Hematopoietic multipotent progenitor cell treated with erythropoietin and hydrocortisone succinate and interleukin-3 and kit ligand, for 8 days (in vitro differentiated cells): ENCODE results near the gene NKD2.
A peak's percentile ranks its signal among the peaks of the same experiment; 100 is the strongest.

Experiments used
- DNase-seq: peaks from one replicate; pipeline ENCODE4 v3.0.0-alpha.2; 2015

The NKD2 gene

GRCh38 chr5:1047332-1047965, 38.8 kb downstream of the NKD2 start:
- DNase-seq: no peak

- no peak for DNase-seq
Observed at GRCh38 chr5:1048162-1048721, 39.6 kb downstream of the NKD2 start.

- DNase-seq: no peak
Observed at GRCh38 chr5:1048861-1049838, 40.5 kb downstream of the NKD2 start.

GRCh38 chr5:1050423-1051365, 42.1 kb downstream of the NKD2 start:
- DNase-seq: no peak

GRCh38 chr5:1051366-1051720, 42.7 kb downstream of the NKD2 start:
- DNase-seq: no peak

DNA sequence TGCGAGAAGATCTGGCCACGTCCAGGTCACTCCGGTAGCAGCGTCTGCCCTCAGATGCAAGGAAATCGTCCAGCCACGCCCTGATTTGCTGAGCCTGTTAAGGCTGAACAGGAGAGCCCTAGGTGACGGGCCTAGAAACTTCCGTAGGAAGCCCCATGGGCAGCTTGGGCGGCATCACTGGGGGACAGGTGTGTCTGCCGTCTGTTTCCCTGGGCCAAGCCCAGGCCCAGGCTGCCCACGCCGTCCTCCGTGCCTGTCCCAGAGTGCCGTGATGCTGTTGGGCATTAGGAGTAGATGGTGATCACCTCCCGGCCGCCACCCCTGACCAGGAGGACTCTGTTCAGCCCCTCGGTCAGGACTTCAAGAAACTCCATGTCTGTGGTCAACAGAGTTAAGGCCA, 43.5 kb downstream of the NKD2 start:
- DNase-seq: no peak

GRCh38 chr5:1052641-1053390, 44.2 kb downstream of the NKD2 start:
- peak; percentile 9 for DNase-seq

DNA sequence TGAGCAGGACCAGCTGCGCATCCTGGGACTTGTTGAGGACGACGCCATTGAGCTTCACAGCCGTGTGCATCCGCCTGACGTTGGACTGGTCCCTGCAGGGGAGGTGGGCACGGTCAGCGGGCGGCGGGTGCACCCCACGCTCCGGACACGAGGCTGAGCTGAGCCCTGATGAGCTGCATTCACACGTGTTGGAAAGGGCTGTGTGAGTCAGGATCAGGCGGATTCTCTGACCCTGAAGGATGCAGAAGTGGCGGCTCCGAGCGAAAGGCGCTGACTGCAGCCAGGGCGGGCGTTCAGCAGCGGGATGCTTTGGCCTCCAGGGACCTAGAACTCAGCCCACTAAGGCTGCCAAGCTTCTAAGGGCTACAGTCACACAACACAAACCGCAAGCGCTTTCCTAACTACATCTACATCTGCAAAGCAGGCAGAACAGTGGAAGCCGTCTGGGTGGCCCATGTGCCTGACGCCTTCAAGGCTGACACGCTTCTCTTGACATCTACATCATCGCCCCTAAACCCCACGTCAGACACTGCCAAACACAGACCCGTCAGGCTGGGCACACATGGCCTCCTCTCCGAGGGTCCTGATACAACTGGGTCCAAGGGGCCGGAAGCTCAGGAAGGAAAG, 44.9 kb downstream of the NKD2 start:
- DNase-seq: no peak

GRCh38 chr5:1054018-1054798, 45.6 kb downstream of the NKD2 start:
- no peak for DNase-seq

DNA sequence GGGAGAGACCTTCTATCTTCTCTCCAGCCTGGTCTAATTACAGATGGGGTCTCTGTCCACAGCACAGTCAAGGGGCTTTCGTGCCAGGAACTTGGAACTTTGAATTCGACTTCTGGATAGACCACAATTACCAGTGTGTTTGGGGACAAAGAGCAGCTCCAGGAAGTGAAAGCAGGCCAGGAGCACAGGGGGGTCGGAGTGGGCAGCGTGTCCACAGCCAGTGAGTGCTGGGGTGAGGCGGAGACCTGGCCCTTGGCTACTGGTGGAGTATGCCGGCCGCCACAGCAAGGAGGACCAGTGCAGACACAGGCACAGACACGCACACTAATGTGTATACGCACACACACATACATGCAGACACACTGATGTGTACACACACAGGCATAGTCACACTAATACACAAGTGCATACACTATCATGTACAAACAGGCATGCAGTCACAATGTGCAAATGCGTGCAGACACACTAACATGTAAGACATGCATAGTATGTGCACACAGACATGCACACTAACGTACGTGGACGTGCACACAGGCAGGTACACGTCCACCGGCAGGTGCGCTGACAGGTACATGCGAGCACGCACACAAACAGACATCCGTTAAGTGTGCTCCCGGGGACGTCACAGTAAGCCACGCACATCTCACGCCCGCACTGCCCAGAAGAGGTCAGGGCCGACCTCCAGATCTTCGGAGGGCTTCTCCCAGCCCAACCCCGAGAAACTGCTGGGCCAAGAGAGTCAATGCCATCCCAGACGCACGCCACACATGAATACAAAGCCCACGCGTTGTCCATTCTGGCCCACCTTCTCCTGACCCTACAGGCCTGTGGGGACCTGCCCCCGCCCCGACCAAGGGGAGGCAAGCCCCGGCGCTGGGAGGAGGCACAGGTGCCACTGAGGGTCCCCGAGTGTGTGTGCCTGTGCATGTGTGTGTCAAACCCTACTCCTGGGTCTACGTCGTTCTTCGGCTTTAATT, 46.5 kb downstream of the NKD2 start:
- DNase-seq: no peak

GRCh38 chr5:1055896-1056610, 47.5 kb downstream of the NKD2 start:
- DNase-seq: no peak

DNA sequence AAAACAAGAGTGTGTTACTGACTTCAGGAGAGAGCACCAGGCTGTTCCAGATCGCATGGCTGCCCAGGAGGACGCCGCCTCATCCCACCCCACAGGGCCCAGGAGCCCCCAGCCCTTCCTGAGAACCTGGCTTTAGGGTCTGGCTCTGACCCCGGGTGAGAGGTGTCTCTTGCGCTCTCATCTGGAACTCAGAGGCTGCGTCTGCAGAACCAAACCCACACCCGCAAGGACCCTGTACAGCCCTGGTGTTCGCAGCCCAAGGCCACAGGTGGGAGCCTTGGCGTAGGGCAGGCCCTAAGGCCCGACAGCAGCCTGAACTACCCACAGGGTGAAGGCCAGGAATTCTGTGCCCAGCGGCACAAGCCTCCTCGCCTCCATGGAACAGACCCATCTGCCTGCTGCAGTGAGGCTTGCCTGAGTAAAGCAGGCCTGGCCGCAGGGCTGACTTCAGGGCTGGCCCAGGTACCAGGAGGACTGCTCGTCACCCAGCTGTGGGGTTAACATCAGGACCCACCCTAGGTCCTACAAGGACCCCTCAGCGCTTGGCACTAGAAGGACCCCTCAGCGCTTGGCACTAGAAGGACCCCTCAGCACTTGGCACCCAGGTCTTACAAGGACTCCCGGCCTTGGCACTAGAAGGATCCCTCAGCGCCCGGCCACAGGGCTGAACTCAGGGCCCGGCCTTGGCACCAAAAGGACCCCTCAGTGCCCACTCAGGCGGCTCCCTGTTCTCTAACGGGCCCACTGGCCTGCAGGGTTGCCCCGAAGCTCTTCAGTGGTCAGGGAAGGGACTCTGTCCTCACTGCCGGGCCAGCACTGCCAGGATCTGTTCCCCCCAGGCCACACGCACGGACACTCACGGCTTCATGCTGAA, 48.2 kb downstream of the NKD2 start:
- DNase-seq: no peak

- DNase-seq: no peak
Observed at GRCh38 chr5:1057485-1058082, 49.0 kb downstream of the NKD2 start.

DNA sequence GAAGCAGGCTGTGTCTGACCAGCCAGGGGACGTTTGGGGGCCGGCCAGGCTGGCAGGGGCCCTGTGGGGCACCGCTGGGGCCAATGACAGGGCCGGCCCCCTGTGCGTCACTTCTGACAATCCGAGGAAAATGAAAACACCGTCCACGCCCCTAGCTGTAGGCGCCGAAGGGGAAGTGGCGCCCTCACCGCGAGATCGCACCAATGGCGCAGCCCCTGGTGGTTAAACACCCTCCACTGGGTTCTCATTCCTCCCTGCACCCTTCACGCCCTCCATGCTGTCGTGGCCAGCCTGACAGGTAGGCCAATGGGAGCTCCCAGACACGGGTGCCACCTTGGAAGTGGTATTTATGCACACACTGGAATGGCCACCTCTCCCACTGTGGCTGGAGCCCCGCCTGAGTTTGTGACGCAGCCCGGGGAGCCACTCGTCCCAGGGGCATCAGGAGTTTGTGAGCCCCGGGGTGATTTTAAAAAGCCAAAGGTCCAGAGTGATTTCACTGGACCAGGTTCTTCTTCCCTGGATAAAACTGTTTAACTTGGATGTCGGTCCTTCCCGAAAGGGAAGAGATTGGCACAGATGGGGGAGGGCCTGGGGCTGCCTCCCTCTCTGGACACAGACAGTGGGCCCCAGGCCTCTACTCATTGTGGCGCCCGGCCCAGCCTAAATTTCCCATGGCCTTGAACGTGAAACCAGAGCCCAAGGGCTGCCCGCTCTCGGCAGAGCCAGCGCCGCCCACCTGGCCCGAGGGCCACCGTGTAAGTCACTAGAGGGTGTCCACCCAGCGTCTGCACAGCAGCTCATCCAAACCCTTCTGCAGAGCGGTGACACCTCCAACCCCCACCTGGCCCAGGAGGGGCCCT, 49.7 kb downstream of the NKD2 start:
- DNase-seq: no peak

GRCh38 chr5:1058988-1059883, 50.6 kb downstream of the NKD2 start:
- no peak for DNase-seq
